ENCODE results near the gene SCN1B.

Gene SCN1B

GRCh38 chr19:35011737-35012682, 18.3 kb upstream of the SCN1B start:
- Histone ChIP-seq H3K9me3 (ENCODE audit: control insufficient read depth, insufficient read depth, low read depth, low read length) (no peaks in the 10 kb centered on the region), H3K27ac (ENCODE audit: extremely low read depth, low read depth, low read length) (0 out of 2 replicates have a peak overlapping the region, but pooled peaks have one; percentile 24), H3K4me1 (ENCODE audit: control insufficient read depth, insufficient read depth, low read length) (no peaks in the 10 kb centered on the region), H3K36me3 (ENCODE audit: control insufficient read depth in 2 of 2, insufficient read depth in 1 of 2, low read length in 2 of 2) (peaks cover 80 to 100% of the 10 kb centered on the region in 2 experiments), H3K4me3 (ENCODE audit: low read depth, low read length) (no peak overlapping the region)
- ChIA-PET CTCF (interaction anchor here (0.5 to 9.0 kb wide), 22 partner anchors 9 to 176 kb away, joined by 3 to 96 read pairs (median 4); partner anchors contain the start of genes GRAMD1A, ZNF30 and ZNF792), POLR2A (interaction anchor here (1.1 to 4.2 kb wide), 2 partner anchors 9 to 11 kb away, joined by 4 to 20 read pairs; partner anchors contain the start of gene GRAMD1A)
- TF ChIP-seq ZNF518A (tag by site-specific recombination; conservative IDR thresholded peaks at IDR 0.05; ENCODE audit: low read depth) (no peak), ZNF571 (tag by site-specific recombination; IDR thresholded peaks at IDR 0.05) (no peak), ZNF768 (tag by site-specific recombination; IDR thresholded peaks at IDR 0.05) (no peak), ZBTB10 (tag by site-specific recombination; IDR thresholded peaks at IDR 0.05) (0 out of 2 replicates have a peak, but pooled peaks have one; percentile 21)

GRCh38 chr19:35013041-35013819, 17.0 kb upstream of the SCN1B start:
- H3K36me3 ChIP-seq (ENCODE audit: control insufficient read depth in 2 of 2, insufficient read depth in 1 of 2, low read length in 2 of 2): peaks cover 92 to 100% of the 10 kb centered on the region in 2 experiments
- CTCF ChIA-PET: interaction anchor here (0.6 to 9.0 kb wide), 21 partner anchors 8 to 175 kb away, joined by 3 to 96 read pairs (median 4); partner anchors contain the start of genes GRAMD1A and ZNF792
- H3K4me1 ChIP-seq (ENCODE audit: control insufficient read depth, insufficient read depth, low read length): no peaks in the 10 kb centered on the region
- POLR2A ChIA-PET: interaction anchor here (2.2 to 4.2 kb wide), 2 partner anchors 13 kb away, joined by 8 to 20 read pairs; partner anchors contain the start of gene GRAMD1A
- H3K9me3 ChIP-seq (ENCODE audit: control insufficient read depth, insufficient read depth, low read depth, low read length): no peaks in the 10 kb centered on the region
- H3K27ac ChIP-seq (ENCODE audit: extremely low read depth, low read depth, low read length): no peak overlapping the region
- H3K4me3 ChIP-seq (ENCODE audit: low read depth, low read length): no peak overlapping the region
- TF ChIP-seq KLF7 (tag by site-specific recombination; IDR thresholded peaks at IDR 0.05; ENCODE audit: borderline replicate concordance) (no peak), ZNF2 (tag by site-specific recombination; IDR thresholded peaks at IDR 0.05) (0 out of 2 replicates have a peak, but pooled peaks have one; percentile 37), ZNF214 (tag by site-specific recombination; IDR thresholded peaks at IDR 0.05; ENCODE audit: borderline replicate concordance) (no peak), GLI4 (tag by site-specific recombination; IDR thresholded peaks at IDR 0.05) (no peak), ZNF223 (tag by site-specific recombination; IDR thresholded peaks at IDR 0.05) (no peak), MZF1 (tag by site-specific recombination; IDR thresholded peaks at IDR 0.05; ENCODE audit: borderline replicate concordance) (peak; percentile 65), ZNF362 (tag by site-specific recombination; IDR thresholded peaks at IDR 0.05) (no peak), HOXC10 (CRISPR knock-in tag; IDR thresholded peaks at IDR 0.05) (no peak), ZNF843 (tag by site-specific recombination; IDR thresholded peaks at IDR 0.05) (no peak), ZNF121 (tag by site-specific recombination; IDR thresholded peaks at IDR 0.05) (0 out of 2 replicates have a peak, but pooled peaks have one; percentile 1), ZNF280D (tag by site-specific recombination; IDR thresholded peaks at IDR 0.05) (no peak), ZBTB44 (tag by site-specific recombination; IDR thresholded peaks at IDR 0.05) (no peak)

Data from HEK293 (cell line).